DOHH2 (cell line): ENCODE results near the gene CNST.

ENCODE experiments used
- EZH2phosphoT487 ChIP-seq: fragments of 200-600 bp; sonication (generic); IDR thresholded peaks from 2 replicates; pipeline ENCODE4 v1.6.1; 2017; ENCODE audit warnings: borderline replicate concordance, mild to moderate bottlenecking, antibody characterized with exemption, low read length, moderate library complexity, mixed read lengths
- TF ChIP-seq, protein P1 (sequence below): fragments of 200-600 bp; sonication (generic); IDR thresholded peaks from one replicate; pipeline ENCODE4 v1.5.1; 2014; ENCODE audit warnings: antibody characterized with exemption, mild to moderate bottlenecking, low read depth, low read length; ENCODE audit not compliant: poor library complexity, severe bottlenecking

DNA sequence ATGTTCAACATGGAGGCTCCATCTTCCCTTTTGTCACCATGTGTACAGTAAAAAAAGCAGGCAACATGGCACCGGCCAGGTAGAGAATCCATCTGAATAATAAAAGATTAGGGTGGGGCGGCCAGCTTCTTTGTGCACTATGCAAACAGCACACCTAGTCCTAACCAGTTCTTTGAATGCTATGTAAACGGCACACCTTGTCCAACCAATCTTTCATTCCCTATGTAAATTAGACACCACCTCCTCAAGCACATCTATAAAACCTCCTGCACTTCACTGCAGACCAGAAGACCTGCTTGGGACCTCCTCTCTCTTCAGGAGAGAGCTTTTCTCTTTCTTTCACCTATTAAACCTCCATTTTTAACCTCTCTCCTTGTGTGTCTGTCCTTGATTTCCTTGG is 28.4 kb upstream of the CNST start:
- TF ChIP-seq, protein P1, sequence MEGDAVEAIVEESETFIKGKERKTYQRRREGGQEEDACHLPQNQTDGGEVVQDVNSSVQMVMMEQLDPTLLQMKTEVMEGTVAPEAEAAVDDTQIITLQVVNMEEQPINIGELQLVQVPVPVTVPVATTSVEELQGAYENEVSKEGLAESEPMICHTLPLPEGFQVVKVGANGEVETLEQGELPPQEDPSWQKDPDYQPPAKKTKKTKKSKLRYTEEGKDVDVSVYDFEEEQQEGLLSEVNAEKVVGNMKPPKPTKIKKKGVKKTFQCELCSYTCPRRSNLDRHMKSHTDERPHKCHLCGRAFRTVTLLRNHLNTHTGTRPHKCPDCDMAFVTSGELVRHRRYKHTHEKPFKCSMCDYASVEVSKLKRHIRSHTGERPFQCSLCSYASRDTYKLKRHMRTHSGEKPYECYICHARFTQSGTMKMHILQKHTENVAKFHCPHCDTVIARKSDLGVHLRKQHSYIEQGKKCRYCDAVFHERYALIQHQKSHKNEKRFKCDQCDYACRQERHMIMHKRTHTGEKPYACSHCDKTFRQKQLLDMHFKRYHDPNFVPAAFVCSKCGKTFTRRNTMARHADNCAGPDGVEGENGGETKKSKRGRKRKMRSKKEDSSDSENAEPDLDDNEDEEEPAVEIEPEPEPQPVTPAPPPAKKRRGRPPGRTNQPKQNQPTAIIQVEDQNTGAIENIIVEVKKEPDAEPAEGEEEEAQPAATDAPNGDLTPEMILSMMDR, result no peak
- TF ChIP-seq EZH2phosphoT487, result no peak
